Right ventricle myocardium superior (tissue), 1 donor: ENCODE data around the gene SCAF4. TPM values are rescaled to one million over a fixed set of nuclear protein-coding genes. Genes with fewer than 3 reads are reported as not detected.

Experiments used
- ATAC-seq: fragments of 200-7000 bp; cut with Tn5 transposase; one replicate; pipeline ENCODE4 v1.9.1; 2020; ENCODE audit warnings: mild to moderate bottlenecking; ENCODE audit not compliant: poor library complexity
- DNase-seq: peaks from one replicate; pipeline ENCODE4 v3.0.0-alpha.2; 2020
- intact Hi-C: fragments of 100-400 bp; cut with DNase I; formaldehyde crosslinking; loops from one replicate; pipeline ENCODE4 v1.11.2; 2022
- total RNA-seq: library from RNA; stranded (reverse); fragmentation: NEBNext Ultra II Directional; extraction: Animal tissue kit (Norgen Biotek cat#: 25700); gene quantifications from one replicate; pipeline ENCODE4 v1.2.1, GENCODE V29; 2021
- donor health status: DM: no; HTN: yes; CAD: no; lungs with severe emphysema.

Gene SCAF4
- total RNA-seq, 1 donor from 2014 or later, result 15.4 TPM

GRCh38 chr21:31624181-31624580, 107.7 kb downstream of the SCAF4 start:
- ATAC-seq (no peak), DNase-seq (no peak)
- intact Hi-C loops, result no loop called here

GRCh38 chr21:31623664-31624063, 108.3 kb downstream of the SCAF4 start:
- intact Hi-C loops, result no loop called here
- DNase-seq, result no peak
- ATAC-seq, result no peak

GRCh38 chr21:31622397-31622796, 109.5 kb downstream of the SCAF4 start:
- no peak for ATAC-seq
- no peak for DNase-seq
- intact Hi-C loops, result no loop called here

Other genes starting within 250 kb of the SCAF4 start
- gene SOD1, start 72.4 kb downstream of the SCAF4 start, total RNA-seq, result 445 TPM
- 0.19 TPM for gene HUNK, start 140.9 kb upstream of the SCAF4 start, total RNA-seq